Epithelial cell of esophagus (primary cell): ENCODE results near the gene ERMN.
A peak's percentile ranks its signal among the peaks of the same experiment; 100 is the strongest.

ENCODE experiments used
- DNase-seq: peaks from one replicate; pipeline ENCODE4 v3.0.0; 2010; ENCODE audit warnings: low read depth
- H3K4me3 ChIP-seq: 2 replicates; pipeline ENCODE4 v1.5.1; 2011; ENCODE audit warnings: mild to moderate bottlenecking, low read length, control low read depth
- TF ChIP-seq, protein P1 (sequence below): IDR thresholded peaks from 2 replicates; pipeline ENCODE4 v1.5.1; 2011; ENCODE audit warnings: low read depth, mild to moderate bottlenecking, low read length, control low read depth, inconsistent platforms; ENCODE audit not compliant: insufficient read depth; ENCODE audit errors: missing control alignments

Gene ERMN

GRCh38 chr2:157337978-157338377, 12.4 kb upstream of the ERMN start:
- no peak overlapping the region for H3K4me3 ChIP-seq
- no peak for DNase-seq
- TF ChIP-seq, protein P1, sequence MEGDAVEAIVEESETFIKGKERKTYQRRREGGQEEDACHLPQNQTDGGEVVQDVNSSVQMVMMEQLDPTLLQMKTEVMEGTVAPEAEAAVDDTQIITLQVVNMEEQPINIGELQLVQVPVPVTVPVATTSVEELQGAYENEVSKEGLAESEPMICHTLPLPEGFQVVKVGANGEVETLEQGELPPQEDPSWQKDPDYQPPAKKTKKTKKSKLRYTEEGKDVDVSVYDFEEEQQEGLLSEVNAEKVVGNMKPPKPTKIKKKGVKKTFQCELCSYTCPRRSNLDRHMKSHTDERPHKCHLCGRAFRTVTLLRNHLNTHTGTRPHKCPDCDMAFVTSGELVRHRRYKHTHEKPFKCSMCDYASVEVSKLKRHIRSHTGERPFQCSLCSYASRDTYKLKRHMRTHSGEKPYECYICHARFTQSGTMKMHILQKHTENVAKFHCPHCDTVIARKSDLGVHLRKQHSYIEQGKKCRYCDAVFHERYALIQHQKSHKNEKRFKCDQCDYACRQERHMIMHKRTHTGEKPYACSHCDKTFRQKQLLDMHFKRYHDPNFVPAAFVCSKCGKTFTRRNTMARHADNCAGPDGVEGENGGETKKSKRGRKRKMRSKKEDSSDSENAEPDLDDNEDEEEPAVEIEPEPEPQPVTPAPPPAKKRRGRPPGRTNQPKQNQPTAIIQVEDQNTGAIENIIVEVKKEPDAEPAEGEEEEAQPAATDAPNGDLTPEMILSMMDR, result no peak

DNA sequence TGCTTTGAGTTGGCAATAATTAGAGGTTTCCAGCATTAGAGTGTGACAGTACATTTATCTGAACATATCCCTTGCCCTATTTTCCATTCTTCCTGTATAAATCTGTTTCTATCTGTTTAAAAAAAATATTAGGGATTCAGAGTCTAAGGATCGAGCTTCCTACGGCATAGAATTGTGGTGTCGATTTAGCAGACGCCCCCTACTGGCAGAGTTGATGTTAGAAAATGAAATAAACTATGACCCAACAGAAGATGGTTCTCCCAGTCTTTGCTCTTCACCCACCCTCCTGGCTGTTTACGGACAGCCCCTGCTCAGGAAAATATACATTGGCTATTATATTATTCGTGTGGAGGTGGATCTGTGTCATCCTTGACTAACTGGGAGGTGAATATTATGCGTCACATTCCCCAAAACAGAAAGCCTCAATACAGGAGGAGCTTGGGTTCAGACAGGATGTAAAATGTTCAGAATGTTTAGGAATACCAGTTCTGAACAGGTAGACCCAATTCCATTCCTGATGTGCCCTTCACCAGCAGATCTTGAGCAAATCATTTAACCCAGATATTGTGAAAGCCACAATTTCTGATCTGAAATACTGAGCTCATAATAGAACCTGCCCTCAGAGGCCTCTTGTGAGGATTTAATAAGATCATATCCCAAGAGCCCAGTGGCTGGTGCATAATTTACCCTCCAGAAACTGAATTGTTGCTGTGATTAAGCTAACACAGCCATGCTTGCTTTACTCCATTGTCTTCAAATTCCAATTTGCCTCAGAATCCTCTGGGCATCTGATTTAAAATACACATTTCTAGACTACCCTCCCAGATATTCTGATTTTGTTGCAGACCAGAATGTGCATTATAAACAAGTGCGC, 10.8 kb upstream of the ERMN start:
- TF ChIP-seq, protein P1, result peak; percentile 78
- peak; percentile 57 for DNase-seq

DNA sequence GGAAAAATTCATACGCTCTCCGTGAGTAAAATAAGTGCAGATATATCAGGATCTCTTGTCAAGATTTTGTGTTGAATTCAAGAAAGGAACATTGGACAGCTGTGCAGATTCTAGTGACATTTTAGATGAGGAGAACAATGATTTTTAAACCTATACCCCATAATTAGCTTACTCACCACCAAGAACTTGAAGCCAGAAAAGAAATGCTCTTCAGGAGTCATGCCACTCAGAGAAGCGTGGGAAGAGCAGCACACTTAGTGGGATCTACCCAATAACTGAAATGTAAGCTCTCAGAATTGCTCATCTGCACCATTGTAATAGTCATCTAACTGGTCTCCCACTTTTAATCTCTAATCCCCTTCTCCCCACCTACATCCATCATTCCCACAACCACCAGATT, 9.2 kb upstream of the ERMN start:
- DNase-seq, result no peak
- no peak overlapping the region for H3K4me3 ChIP-seq
- TF ChIP-seq, protein P1, result no peak

More for the DNA sequence above, 10.8 kb upstream of the ERMN start:
- H3K4me3 ChIP-seq, result no peak overlapping the region

- no peak overlapping the region for H3K4me3 ChIP-seq
- TF ChIP-seq, protein P1, result no peak
- DNase-seq, result no peak
Observed at GRCh38 chr2:157334335-157334734, 8.7 kb upstream of the ERMN start.

DNA sequence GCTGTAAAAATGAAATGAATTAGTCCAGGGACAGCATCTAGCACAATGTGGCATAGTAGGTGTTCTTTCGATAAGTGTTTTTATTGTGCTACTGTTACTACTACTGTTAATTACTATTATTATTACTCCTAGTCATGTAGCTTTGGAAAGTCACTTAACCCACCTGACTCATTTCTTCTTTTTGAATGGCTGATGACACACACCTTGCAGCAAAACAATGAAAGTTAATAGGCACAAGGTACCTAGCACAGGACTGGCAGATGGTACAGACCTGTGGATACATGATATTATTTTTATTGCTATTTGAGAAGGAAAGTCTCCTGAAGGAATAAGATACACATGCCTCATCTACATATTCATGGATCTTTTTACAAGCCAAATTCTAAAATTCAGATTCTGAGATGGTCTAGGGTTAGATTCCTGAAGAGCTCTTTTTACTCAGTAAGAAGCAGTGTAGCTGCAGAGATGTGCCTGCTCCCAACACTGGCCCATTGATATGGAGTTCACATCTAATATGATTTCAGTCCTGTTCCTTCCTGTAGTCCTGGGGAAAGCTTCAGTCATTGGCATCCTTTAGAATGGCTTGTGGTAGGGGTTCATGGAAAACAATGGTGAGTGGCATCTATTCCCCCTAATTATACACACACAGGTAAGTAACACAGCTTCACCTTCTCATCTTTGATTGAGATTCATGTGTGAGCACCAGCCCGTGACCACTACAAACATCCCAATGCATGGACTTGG, 7.9 kb upstream of the ERMN start:
- no peak overlapping the region for H3K4me3 ChIP-seq
- TF ChIP-seq, protein P1, result no peak
- DNase-seq, result peak; percentile 19

DNA sequence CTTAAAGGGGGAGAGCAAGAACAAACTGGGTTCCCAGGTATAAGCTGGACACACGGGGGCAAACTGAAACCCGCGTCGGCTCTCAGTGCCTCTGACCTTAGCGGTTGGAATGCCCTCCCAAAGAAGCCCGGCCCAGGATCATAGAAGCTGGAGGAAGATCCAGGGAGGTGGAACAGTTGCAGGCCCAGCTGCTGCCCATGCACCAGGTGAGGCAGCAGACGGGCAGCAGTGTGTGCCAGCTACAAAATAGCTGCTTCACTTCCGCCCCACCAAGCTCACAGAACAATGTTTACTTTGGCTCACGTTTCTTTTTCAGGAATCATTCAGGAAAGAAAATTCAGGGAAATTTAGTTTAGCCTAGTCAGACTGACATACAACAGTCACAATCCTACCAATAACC, 3.9 kb upstream of the ERMN start:
- TF ChIP-seq, protein P1, result no peak
- no peak overlapping the region for H3K4me3 ChIP-seq
- DNase-seq, result peak; percentile 55
